ENCODE results near the gene TMEM31. TPM values are rescaled to one million over a fixed set of nuclear protein-coding genes. Genes with fewer than 3 reads are reported as not detected.
A peak's percentile ranks its signal among the peaks of the same experiment; 100 is the strongest.

The TMEM31 gene
- total RNA-seq, result 0.74 to 1.2 TPM (median 0.75 TPM) in 3 replicates

- no peak within 1 kb of the TSS for H3K27ac Mint-ChIP-seq
- peaks cover 14% of the 10 kb centered on the region for H3K9me3 Mint-ChIP-seq
- H3K27me3 Mint-ChIP-seq (ENCODE audit: low read depth), result no peaks in the 10 kb centered on the region
- no peak for TF ChIP-seq CTCF (IDR thresholded peaks at IDR 0.05; ENCODE audit: unreplicated experiment)
- no peaks in the 10 kb centered on the region for H3K4me1 Mint-ChIP-seq
- DNase-seq (ENCODE audit: low spot score in 2 of 2, unreplicated experiment in 2 of 2), result no peak
- H3K36me3 Mint-ChIP-seq, result no peaks in the 10 kb centered on the region
- H3K4me3 Mint-ChIP-seq, result no peak within 1 kb of the TSS
Measured at GRCh38 chrX:103710609-103711008, at the start of gene TMEM31. TMEM31 (plus strand) TSS chrX:103710909; CDS start chrX:103712259, 1,350 bp downstream.

- H3K27me3 Mint-ChIP-seq (ENCODE audit: low read depth), result peaks cover 19% of the 10 kb centered on the region
- H3K36me3 Mint-ChIP-seq, result no peaks in the 10 kb centered on the region
- H3K4me1 Mint-ChIP-seq, result no peaks in the 10 kb centered on the region
- no peak for TF ChIP-seq CTCF (IDR thresholded peaks at IDR 0.05; ENCODE audit: unreplicated experiment)
- peak in 1 of 2 experiments; percentile 25 for DNase-seq (ENCODE audit: low spot score in 2 of 2, unreplicated experiment in 2 of 2)
- H3K27ac Mint-ChIP-seq, result no peak overlapping the region
- no peak overlapping the region for H3K4me3 Mint-ChIP-seq
- H3K9me3 Mint-ChIP-seq, result peaks cover 20% of the 10 kb centered on the region
Measured at GRCh38 chrX:103663981-103664762, 46.5 kb upstream of the TMEM31 start.

GRCh38 chrX:103666202-103667107 is 44.3 kb upstream of the TMEM31 start:
- Mint-ChIP-seq H3K9me3 (peaks cover 15% of the 10 kb centered on the region), H3K27ac (no peak overlapping the region), H3K27me3 (ENCODE audit: low read depth) (peaks cover 18% of the 10 kb centered on the region), H3K36me3 (no peaks in the 10 kb centered on the region), H3K4me1 (no peaks in the 10 kb centered on the region), H3K4me3 (no peak overlapping the region)
- no peak for TF ChIP-seq CTCF (IDR thresholded peaks at IDR 0.05; ENCODE audit: unreplicated experiment)
- no peak for DNase-seq (ENCODE audit: low spot score in 2 of 2, unreplicated experiment in 2 of 2)

- H3K4me1 Mint-ChIP-seq, result no peaks in the 10 kb centered on the region
- DNase-seq (ENCODE audit: low spot score in 2 of 2, unreplicated experiment in 2 of 2), result no peak
- H3K27me3 Mint-ChIP-seq (ENCODE audit: low read depth), result peaks cover 2% of the 10 kb centered on the region
- no peaks in the 10 kb centered on the region for H3K36me3 Mint-ChIP-seq
- peaks cover 14% of the 10 kb centered on the region for H3K9me3 Mint-ChIP-seq
- no peak for TF ChIP-seq CTCF (IDR thresholded peaks at IDR 0.05; ENCODE audit: unreplicated experiment)
- H3K4me3 Mint-ChIP-seq, result no peak overlapping the region
- H3K27ac Mint-ChIP-seq, result no peak overlapping the region
Measured at GRCh38 chrX:103669745-103670144, 41.0 kb upstream of the TMEM31 start.

DNA sequence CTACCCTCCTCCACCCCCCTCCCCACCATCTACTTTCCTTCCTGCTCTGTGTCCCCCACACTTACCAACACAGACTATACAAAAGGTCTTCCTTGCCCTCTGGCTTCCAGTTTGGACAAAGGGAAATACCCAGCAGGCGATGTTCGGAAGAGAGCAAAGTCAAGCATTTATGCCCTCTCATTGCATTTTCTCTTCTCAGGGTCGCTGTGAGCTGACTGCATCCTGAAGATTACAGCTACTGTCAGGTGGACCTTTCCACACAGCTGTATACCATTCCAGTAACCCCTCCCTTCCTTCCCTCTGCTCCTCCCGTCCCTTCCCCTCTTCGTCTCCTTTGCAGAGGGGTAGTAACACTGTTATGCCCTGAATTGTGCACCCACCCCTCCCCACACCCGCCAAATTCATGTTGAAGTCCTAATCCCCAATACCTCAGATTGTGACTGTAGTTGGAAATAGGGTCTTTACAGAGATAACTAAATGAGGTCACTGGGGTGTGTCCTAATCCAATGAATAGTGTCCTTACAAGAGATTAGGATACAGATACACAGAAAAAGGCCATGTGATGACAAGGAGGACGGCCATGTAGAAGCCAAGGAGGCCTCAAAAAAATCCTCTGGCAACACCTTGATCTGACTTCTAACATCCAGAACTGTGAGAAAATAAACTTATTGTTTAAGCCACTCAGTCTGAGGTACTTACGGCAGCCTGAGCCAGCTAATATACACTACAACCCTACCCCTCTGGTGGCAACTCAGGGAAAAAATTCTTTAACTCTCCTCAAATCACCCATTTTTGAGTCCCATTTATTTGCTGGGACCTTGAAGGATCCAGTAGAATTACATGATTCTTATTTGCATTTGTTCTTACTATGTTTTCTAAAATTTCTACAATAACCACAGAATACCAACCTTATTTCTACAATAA is 35.9 kb upstream of the TMEM31 start:
- peak overlapping the region; percentile 10 for H3K27ac Mint-ChIP-seq

More for the DNA sequence above, 35.9 kb upstream of the TMEM31 start:
- no peak for TF ChIP-seq CTCF (IDR thresholded peaks at IDR 0.05; ENCODE audit: unreplicated experiment)
- peaks cover 24% of the 10 kb centered on the region for H3K36me3 Mint-ChIP-seq
- peaks cover 3% of the 10 kb centered on the region for H3K9me3 Mint-ChIP-seq
- H3K4me3 Mint-ChIP-seq, result no peak overlapping the region
- no peaks in the 10 kb centered on the region for H3K27me3 Mint-ChIP-seq (ENCODE audit: low read depth)
- no peaks in the 10 kb centered on the region for H3K4me1 Mint-ChIP-seq
- DNase-seq (ENCODE audit: low spot score in 2 of 2, unreplicated experiment in 2 of 2), result no peak
